DND-41 (cell line): Measurements from ENCODE around the gene PTPRG.

Experiments used
- ATAC-seq: fragments of 200-7000 bp; cut with Tn5 transposase; 3 replicates; pipeline ENCODE4 v1.9.1; 2021; ENCODE audit warnings: low read depth; ENCODE audit not compliant: insufficient read depth
- DNase-seq: peaks from one replicate; pipeline ENCODE4 v3.0.0-alpha.2; 2020
- H2AFZ ChIP-seq: 2 replicates; pipeline ENCODE4 v1.6.0; 2012; ENCODE audit warnings: low read depth, low read length
- H3K27ac ChIP-seq: 2 replicates; pipeline ENCODE4 v1.5.1; 2012; ENCODE audit warnings: low read length, inconsistent platforms
- H3K27me3 ChIP-seq: fragments of 200-600 bp; sonication (generic); 2 replicates; pipeline ENCODE4 v1.6.0; 2012; ENCODE audit warnings: low read length, mild to moderate bottlenecking, inconsistent platforms; ENCODE audit not compliant: insufficient read depth, poor library complexity
- H3K36me3 ChIP-seq: 2 replicates; pipeline ENCODE4 v1.5.1; 2012; ENCODE audit warnings: low read length, inconsistent platforms; ENCODE audit not compliant: insufficient read depth
- H3K4me1 ChIP-seq: 2 replicates; pipeline ENCODE4 v1.5.1; 2012; ENCODE audit warnings: mild to moderate bottlenecking, low read length; ENCODE audit not compliant: insufficient read depth
- H3K4me2 ChIP-seq: 2 replicates; pipeline ENCODE4 v1.6.0; 2012; ENCODE audit warnings: mild to moderate bottlenecking, moderate library complexity, low read length, inconsistent platforms; ENCODE audit not compliant: insufficient read depth
- H3K4me3 ChIP-seq, 2 experiments: fragments of 200-600 bp in 1 of 2; shearing (Covaris generic) in 1 of 2; 2 replicates each; pipeline ENCODE4 v1.5.1; 2012 to 2016; ENCODE audit warnings: inconsistent platforms in 2 of 2, low read length in 2 of 2, mild to moderate bottlenecking in 2 of 2, low read depth in 1 of 2, moderate library complexity in 1 of 2
- H3K79me2 ChIP-seq: 2 replicates; pipeline ENCODE4 v1.6.0; 2012; ENCODE audit warnings: low read length, inconsistent platforms; ENCODE audit not compliant: insufficient read depth
- H3K9ac ChIP-seq: 2 replicates; pipeline ENCODE4 v1.6.0; 2012; ENCODE audit warnings: low read depth, mild to moderate bottlenecking, inconsistent platforms, low read length, moderate library complexity
- H3K9me3 ChIP-seq: 2 replicates; pipeline ENCODE4 v1.5.1; 2012; ENCODE audit warnings: low read length, moderate library complexity, mild to moderate bottlenecking, inconsistent platforms; ENCODE audit not compliant: insufficient read depth, severe bottlenecking
- H4K20me1 ChIP-seq: 2 replicates; pipeline ENCODE4 v1.6.0; 2012; ENCODE audit warnings: low read length; ENCODE audit not compliant: insufficient read depth
- EZH2 ChIP-seq: IDR thresholded peaks from 3 replicates; pipeline ENCODE4 v1.6.1; 2012; ENCODE audit warnings: borderline replicate concordance, low read depth, mild to moderate bottlenecking, moderate library complexity, low read length, inconsistent platforms; ENCODE audit not compliant: severe bottlenecking
- TF ChIP-seq, protein P1 (sequence below): IDR thresholded peaks from 2 replicates; pipeline ENCODE4 v1.5.1; 2012; ENCODE audit warnings: borderline replicate concordance, low read length, moderate library complexity, mild to moderate bottlenecking; ENCODE audit not compliant: poor library complexity, severe bottlenecking; ENCODE audit errors: extremely low read depth

Gene PTPRG

DNA sequence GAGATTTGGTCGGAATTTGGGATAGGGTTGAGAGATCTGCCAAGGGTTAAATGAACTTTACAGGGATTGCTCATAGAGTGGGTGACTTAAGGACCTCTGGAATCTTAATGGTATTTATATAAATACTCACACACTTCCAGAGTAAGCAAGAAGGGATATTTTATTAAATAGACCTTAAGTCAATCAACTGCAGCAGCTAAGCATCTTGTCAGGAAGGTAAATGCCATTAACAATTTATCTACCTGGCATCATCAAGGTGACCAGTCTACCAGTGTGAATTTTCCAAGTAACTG, 688.1 kb downstream of the PTPRG start:
- Histone ChIP-seq H3K36me3 (no peaks in the 10 kb centered on the region), H2AFZ (no peak overlapping the region), H4K20me1 (no peaks in the 10 kb centered on the region), H3K9me3 (no peaks in the 10 kb centered on the region), H3K4me3 (no peak overlapping the region), H3K79me2 (no peaks in the 10 kb centered on the region), H3K27me3 (no peaks in the 10 kb centered on the region), H3K9ac (no peak overlapping the region), H3K27ac (no peak overlapping the region), H3K4me1 (no peaks in the 10 kb centered on the region), H3K4me2 (no peak overlapping the region)
- TF ChIP-seq, protein P1, sequence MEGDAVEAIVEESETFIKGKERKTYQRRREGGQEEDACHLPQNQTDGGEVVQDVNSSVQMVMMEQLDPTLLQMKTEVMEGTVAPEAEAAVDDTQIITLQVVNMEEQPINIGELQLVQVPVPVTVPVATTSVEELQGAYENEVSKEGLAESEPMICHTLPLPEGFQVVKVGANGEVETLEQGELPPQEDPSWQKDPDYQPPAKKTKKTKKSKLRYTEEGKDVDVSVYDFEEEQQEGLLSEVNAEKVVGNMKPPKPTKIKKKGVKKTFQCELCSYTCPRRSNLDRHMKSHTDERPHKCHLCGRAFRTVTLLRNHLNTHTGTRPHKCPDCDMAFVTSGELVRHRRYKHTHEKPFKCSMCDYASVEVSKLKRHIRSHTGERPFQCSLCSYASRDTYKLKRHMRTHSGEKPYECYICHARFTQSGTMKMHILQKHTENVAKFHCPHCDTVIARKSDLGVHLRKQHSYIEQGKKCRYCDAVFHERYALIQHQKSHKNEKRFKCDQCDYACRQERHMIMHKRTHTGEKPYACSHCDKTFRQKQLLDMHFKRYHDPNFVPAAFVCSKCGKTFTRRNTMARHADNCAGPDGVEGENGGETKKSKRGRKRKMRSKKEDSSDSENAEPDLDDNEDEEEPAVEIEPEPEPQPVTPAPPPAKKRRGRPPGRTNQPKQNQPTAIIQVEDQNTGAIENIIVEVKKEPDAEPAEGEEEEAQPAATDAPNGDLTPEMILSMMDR = no peak
- TF ChIP-seq EZH2 = no peak
- no peak for DNase-seq
- no peak for ATAC-seq

DNA sequence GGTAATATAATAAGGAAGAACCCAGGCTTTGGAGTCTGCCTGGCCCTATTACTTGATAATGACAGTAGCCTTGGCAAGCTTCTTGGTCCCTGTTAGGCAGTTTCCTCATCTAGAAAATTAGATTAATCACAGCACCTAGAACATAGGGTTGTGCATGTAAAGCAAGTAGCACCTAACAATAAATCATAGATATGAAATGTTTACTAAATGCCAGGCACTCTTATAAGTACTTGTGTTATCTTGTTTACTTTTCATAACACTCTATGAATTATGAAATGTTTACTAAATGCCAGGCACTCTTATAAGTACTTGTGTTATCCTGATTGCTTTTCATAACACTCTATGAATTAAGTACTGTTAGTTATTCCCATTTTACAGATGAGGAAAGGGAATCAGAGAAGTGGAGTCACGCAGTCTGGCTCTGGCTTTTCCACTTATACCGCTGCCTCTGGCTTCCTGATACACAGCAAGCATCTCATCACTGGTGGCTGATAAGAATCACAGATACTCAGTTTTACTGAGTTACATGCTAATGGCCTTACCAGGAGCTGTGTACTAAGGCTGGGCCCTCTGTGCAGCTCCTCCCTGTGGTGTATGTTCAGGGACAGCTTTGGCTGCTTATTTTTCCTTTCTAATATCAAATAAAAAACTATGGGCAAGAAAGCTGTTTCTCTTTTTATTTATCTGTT, 688.6 kb downstream of the PTPRG start:
- Histone ChIP-seq H3K9me3 (no peaks in the 10 kb centered on the region), H4K20me1 (no peaks in the 10 kb centered on the region), H3K4me1 (no peaks in the 10 kb centered on the region), H3K4me3 (no peak overlapping the region), H3K27me3 (no peaks in the 10 kb centered on the region), H3K36me3 (no peaks in the 10 kb centered on the region), H3K79me2 (no peaks in the 10 kb centered on the region), H3K9ac (no peak overlapping the region), H2AFZ (no peak overlapping the region), H3K4me2 (no peak overlapping the region), H3K27ac (no peak overlapping the region)
- ATAC-seq = no peak
- no peak for DNase-seq
- TF ChIP-seq EZH2 = no peak

DNA sequence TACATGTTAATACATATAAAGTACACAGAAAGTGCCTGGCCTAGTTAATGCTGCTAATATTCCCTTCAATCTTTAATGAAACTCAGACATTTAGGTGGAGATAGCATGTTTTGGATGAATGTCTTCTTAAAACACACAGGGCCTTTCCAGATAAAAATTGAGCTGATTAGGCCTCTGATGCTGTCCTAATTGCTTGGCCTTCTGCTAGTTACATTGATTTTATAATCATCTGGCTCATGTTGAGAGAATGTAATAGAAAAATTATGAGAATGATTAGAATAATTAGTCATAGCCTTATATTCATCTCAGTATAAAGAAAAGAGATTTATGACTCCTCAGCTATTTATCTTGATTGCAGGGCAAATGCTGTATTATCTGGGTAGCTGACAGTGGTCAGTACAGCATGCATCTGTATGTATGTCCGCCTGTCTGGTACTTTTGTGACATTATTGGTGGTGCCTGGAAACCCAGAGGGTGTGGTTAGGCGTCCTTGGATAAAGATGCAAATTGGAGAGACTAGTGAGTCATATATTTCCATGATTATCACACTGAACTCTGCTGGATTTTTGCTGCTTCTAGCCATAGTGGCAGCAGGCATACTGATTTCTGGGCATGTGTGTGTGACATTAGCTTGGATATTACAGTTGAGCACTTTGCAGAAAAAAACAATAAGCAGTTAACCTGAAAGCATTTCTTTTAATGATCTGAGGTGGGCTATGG, 691.2 kb downstream of the PTPRG start:
- H3K9me3 ChIP-seq = no peaks in the 10 kb centered on the region
- no peaks in the 10 kb centered on the region for H3K4me1 ChIP-seq
- no peak for TF ChIP-seq EZH2
- TF ChIP-seq, protein P1 = no peak
- H3K79me2 ChIP-seq = no peaks in the 10 kb centered on the region
- no peaks in the 10 kb centered on the region for H3K27me3 ChIP-seq
- no peak for DNase-seq
- no peak for ATAC-seq
- H3K4me2 ChIP-seq = no peak overlapping the region
- no peaks in the 10 kb centered on the region for H4K20me1 ChIP-seq
- H3K36me3 ChIP-seq = no peaks in the 10 kb centered on the region; the same call in 1 of the 2 replicates
- no peak overlapping the region for H3K27ac ChIP-seq
- H2AFZ ChIP-seq = no peak overlapping the region
- H3K9ac ChIP-seq = no peak overlapping the region
- H3K4me3 ChIP-seq = no peak overlapping the region

DNA sequence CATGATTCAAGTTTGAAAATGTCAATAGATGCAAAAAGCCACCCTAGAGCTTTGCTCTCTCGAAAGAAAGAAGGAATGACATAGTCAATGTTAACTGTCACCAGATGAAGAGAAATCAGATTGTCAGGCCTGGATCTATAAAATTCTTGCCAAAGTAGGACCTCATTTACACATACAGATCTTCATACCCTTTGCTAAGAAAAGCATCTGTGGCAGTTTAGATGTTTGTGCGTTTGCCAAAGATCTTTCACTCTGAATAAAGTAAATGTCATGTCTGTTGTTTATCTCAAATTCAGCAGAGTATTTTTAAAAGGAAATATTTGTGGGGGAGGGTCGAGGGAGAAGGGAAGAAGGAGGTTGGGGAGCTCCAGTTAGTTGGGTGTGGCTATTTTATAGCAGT, 692.6 kb downstream of the PTPRG start:
- Histone ChIP-seq H3K4me1 (no peaks in the 10 kb centered on the region), H2AFZ (no peak overlapping the region), H3K9ac (no peak overlapping the region), H3K79me2 (no peaks in the 10 kb centered on the region), H3K27ac (no peak overlapping the region), H3K36me3 (no peaks in the 10 kb centered on the region; the same call in 1 of the 2 replicates), H4K20me1 (no peaks in the 10 kb centered on the region), H3K4me3 (no peak overlapping the region), H3K9me3 (no peaks in the 10 kb centered on the region), H3K4me2 (no peak overlapping the region), H3K27me3 (no peaks in the 10 kb centered on the region)
- ATAC-seq (no peak), DNase-seq (no peak)
- no peak for TF ChIP-seq EZH2
- TF ChIP-seq, protein P1 = no peak
